SK-N-MC (cell line): Measurements from ENCODE around the gene CPLANE2.

ENCODE experiments used
- EZH2 ChIP-seq: fragments of 200-600 bp; sonication (generic); IDR thresholded peaks from one replicate; pipeline ENCODE4 v1.6.1; 2017; ENCODE audit warnings: antibody characterized with exemption
- POLR2AphosphoS5 ChIP-seq: IDR thresholded peaks from 2 replicates; pipeline ENCODE4 v1.6.1; 2012; ENCODE audit warnings: mild to moderate bottlenecking, low read depth, low read length, borderline replicate concordance

- TF ChIP-seq POLR2AphosphoS5 (no peak), EZH2 (no peak)
Observed at GRCh38 chr1:16230744-16231143, 6.2 kb downstream of the CPLANE2 start.
